Stimulated activated CD8-positive, alpha-beta memory T cell treated with anti-CD3 and anti-CD28 coated beads, Interleukin-12 subunit alpha, Interleukin-12 subunit beta, amount 100 ng/mL, for 24 hours (primary cell): ENCODE data around the gene MTUS2.

Experiments used
- DNase-seq: peaks from one replicate; pipeline ENCODE4 v3.0.0-alpha.2; 2020; ENCODE audit errors: extremely low read depth

The MTUS2 gene

DNA sequence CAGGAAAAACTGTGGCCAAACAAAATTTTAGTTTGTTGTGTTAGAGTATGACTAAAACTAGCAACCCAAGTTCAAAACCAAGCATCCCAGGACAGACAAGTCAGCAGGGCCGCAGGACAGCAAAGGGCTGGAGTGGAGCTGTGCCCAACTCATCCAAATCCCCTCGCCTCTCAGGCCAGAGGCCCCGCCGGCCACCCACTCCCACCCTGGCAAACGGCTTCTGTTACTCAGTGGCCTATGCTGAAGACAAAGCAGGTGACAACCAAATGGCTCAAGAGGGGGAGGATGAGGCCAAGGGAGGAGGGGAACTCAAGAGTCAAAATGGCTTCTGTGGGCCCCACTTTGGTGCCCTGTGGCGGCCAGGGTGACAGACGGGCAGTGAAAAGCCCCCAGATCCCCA lies 705.6 kb downstream of the MTUS2 start:
- DNase-seq, result no peak

DNA sequence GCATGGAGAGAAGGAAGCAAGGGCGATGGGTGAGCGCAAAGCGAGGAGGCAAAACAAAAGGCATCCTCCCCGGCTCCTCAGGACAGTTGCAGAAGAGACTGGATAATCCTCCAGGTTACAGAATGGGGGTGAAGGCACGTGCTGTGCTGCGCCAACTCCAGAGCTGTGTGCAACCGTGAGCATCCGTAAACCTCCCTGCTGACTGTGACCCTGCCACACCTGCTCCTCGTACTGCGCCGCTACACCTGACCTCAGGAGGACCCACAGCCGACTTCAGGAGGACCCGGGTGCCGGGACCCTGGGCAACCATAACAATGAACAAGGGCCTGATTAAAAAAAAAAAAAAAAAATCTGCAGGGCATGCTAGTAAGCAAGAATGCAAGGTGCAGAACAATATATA lies 706.6 kb downstream of the MTUS2 start:
- DNase-seq, result no peak

DNA sequence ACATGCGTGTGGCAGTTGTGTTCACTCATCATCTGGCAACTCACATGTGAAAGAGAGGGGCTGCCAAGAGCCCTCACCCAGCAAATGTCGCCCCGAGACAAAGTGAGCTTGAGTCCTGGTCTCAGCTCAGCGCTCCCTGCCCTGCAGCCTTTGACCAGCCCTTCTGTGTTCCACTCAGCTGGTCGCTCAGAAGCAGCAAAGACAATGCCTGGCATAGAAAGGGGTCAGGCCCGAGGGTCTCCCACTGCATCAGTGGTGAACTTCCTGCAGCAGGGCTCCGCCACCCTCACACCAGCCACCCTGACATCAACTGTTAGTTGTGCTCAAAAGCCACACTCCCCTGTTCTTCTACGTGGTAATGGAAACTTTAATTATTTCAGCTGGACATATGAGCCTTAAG lies 707.4 kb downstream of the MTUS2 start:
- no peak for DNase-seq

DNA sequence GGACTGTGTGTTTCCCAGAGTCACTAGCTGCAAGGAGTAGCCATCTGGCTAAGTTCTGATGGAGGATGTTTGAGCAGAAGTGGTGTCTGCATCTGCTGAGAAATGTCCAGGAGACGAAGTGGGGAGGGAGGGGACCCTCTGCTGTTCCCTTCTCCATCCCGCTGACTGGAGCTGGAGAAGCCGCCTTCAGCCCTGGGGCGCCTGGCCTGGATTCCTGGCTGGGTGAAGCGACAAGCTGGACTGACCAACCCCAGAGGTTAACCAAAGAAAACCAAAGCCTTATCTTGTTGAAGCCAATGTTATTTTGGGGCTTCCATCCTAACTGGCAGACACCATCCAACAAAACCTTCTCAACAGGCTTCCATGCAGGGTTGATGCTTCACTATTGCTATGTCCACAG lies 707.8 kb downstream of the MTUS2 start:
- DNase-seq, result no peak

DNA sequence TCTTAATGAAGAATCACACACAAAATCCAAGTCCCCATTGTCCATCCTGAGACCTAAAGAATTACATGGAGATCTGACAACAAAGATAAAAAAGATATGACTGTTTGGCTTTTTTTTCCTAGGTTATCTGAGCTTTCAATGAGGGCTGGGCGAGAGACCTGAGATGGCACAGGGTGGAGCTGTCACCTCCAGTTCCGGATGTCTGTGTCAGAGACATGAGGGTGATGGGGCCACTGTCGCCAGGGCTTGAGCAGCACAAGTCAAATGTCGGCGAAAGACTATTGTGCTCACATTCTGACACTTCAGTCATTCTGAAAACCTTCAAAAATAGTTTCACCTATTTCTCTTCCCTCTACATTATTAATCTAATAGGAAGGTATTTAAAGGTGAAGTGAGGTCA lies 709.6 kb downstream of the MTUS2 start:
- DNase-seq, result no peak

DNA sequence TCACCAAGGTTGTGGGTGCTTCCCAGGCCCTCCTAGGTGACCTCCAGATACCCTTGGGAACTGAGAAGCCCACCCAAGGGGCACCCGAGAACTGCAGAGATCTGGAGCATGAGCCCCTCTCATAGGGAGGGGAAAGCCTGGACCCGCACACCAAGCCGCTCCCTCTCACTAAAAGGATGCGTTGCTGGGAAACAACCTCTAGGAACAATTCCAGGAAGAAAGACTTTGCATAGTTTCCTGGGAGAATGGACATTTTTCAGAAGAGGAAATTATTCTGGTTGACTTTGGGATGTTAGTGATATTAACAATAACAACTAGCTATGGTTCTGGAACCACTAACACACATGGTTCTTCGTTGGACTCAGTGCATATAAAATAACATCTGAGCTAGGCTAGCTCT lies 710.8 kb downstream of the MTUS2 start:
- DNase-seq, result no peak

DNA sequence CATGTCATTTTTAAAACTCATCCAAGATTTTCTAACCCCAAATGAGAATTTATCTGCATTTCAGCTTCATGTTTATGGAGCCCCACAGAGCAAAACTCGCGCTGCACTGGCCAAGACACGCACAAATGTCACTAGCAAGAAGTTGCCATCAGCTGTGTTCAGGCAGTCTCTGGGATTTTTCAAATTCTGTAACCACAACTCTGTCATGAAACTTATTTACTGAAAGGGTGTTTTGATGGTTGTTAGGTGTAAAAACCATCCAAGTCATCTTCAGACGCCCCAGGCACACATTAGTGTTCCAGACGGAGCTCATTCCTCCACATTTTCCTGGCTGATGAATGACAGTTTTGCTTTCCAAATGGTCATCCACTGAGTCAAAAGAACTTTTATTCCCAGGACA lies 712.0 kb downstream of the MTUS2 start:
- DNase-seq, result no peak

DNA sequence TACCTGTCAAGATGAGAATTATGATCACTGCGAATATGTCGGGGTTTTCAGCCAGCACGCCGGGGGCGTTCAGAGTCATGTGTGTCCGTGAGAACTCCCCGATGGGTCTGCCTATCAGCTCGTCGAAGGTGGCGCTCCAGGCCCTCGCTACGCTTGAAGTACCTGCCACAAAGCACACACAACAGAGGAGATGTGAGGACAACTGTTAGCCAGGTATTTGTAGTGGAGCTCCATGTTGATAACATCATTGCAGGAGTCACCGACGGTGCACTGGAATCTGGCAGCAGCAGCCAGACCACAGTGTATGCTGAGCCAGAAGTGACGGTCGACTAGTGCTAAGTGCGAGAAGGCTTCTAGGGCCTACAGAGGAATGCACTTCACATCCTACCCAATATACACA lies 712.7 kb downstream of the MTUS2 start:
- no peak for DNase-seq

DNA sequence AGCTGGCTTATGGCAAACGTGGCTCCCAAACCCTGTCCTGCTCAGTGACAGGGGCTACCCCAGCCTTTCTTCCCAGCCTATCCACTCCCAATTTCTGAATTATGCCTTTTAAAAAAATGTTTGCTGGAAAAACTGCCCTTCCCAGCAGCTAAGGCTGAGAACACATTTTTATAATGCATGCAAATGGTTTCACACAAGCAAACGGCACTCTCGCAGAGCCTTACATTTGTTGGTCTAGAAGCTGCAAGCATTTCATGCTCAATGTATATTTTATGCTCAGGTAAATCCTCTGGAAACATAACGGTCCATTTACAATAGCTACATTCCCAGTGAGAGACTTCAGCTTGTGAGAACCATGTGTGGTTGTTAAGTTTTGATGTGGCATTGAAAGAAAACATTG lies 713.9 kb downstream of the MTUS2 start:
- no peak for DNase-seq

DNA sequence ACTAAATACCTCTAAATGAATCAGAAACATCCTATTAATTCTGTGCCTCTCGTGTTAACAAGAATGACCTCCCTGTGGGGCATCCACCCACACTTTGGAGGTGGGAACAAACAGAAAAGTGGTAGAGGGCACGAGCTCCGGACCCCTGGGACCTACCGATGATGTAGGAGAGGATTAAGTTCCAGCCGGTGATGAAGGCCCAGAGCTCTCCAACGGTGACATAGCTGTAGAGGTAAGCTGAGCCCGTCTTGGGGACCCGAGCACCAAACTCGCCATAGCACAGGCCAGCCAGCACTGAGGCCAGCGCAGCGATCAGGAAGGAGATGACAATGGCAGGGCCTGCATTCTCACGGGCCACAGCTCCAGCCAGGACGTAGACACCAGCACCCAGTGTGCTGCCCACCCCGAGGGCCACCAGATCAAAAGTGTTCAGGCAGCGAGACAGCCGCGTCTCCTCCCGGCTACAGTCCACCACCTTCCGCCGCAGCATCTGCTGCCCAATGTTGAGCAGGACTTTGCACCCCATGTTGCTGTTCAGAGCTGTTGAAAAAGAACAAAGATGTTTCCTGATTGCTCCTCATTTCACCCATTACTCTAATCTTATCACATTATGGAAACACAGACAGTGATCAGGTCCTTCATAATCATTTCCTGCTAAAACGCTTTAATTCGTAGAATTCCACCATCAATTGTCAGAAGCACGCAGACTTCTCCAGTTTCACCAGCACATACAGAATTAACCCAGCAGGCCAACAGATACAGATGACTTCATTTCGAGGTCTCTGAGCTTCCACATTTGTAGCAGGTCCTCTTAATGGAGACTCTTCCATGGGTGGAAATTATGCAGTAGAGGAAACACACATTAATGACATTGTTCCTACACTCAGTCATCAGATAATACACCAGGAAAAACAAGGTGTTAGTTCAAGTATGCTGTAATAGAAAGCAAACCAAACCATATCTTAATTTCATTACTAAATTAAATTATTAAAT lies 715.8 kb downstream of the MTUS2 start:
- no peak for DNase-seq

DNA sequence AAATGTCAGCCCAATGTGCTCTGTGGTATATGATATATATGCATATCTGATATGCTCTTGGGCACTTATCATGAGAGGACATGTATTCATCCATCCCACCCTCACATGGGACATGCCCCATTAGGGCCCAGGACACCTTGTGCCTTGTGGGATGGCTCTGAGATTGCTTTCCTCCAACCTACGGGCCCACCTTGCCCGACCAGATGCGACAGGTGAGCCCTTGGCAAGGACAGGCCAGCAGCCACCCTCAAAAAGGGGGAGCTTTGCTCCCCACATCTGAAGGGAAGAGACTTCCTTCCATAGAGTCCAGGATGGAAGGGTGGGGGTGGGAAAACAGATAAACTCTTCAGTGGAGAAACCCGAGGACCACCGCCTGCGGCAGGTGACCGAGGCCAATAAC lies 716.7 kb downstream of the MTUS2 start:
- no peak for DNase-seq

DNA sequence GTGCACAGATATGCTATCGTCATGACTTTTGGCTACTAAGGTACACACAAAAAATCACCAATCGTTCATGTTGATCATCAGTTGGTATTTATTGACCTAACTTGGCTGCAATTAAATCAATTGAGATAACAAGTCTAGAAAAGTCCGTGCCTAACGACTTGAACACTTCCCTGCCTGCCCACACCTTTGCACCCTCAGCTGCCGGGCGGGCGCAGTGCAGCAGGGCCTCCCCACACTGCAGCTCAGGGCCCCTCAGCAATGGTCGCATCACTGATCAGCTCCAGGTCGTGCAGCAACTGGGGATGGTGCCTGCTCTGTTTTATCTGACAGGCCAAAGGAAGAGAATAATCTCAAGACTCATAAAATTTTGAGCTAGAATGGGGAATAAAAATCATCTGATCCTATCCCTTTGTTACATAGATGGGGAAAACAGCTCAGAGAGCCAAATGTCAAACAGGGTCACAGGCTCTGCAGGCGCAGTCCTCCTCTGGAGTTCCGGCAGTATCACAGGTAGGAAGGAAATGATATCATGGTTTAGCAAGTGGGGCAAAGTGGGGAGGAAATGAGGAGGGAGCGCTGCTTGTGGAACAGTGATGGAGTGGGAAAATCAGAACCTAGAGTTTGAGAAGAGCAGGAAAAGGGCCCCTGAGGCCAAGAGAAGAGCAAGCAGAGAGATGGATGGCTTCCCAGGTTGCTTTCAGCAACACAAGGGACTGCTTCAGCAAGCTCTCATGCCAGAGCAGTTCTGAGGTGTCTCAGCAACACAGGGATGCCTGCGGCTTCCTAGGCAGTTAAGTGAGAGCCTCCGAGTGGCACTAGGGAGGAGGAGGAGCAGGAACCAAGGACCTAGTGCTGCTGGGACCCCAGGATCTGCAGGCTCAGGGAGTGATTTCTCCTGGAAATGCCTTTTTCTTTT lies 717.9 kb downstream of the MTUS2 start:
- no peak for DNase-seq

DNA sequence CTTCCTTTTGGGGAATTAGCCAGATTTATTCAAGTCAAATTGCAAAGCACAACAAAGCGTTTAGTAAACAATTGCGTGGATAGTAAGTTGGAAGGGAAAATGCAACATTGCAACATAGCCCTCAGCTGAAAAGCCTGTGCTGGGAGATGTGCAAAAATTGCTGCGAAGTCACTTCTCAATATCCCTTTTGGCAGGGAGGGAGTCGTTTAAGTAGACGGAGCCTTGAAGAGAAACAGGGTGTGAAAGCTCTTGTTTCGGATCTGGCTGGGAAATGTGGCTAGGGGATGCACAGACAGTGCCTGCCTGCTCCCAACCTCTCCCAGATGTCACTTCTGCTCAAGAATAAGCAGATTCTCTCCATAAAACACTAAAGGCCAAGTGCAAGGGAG lies 718.5 kb downstream of the MTUS2 start:
- DNase-seq, result no peak

DNA sequence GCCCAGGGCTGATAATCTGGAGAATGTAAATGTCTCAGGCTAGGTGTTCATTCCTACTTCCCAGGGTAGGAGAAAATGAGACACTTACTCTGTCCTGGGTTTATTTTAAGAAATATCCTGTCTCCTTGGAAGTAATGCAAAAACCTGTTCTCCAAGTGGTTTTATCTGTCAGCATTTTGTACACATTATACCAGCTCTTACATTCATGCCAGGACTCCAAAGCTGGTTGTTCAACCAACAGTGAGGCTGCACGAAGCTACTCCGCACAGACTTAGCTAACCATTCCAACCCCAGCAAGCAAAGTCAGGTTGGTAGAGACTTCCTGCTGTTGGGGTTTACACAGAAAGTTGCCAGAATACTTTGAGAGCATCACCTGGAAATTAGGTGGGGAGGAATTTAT lies 719.7 kb downstream of the MTUS2 start:
- DNase-seq, result no peak

DNA sequence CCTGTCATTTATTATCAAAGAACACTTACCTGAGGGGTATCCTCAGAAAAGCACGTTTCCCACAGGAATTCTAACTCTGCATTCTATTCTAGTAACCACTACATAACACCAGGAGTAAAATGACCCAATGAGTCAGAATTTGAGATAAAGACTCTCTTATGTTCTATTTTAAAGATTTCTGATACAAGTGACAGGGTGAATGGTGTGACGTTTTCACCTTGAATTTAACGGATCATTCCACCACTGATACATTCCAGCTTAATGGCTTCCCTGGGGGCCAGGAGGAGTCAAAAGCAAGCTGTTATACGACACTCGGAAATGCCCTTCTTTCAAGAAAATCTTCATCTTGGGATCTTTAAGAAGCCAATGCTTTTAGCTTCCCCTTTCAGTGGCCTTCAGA lies 720.2 kb downstream of the MTUS2 start:
- no peak for DNase-seq

DNA sequence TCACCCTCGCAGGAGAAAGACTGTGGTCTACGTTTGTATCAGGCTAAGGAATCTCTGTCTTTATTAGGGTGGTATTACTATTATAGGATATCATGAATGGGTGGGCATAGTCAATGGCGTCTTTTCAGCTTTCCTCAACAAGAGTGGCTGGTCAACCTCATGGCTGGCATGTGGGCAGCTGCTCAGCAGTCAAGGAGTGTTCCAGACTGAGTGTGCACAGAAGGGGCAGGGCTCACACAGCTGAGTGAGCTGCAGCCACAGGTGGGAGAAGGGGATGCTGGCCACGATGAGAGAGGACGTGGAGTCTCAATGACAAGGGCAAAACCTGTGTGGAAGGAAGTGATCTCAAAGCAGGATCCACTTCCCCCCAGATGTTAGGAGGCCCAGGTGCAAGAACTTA lies 720.7 kb downstream of the MTUS2 start:
- no peak for DNase-seq

DNA sequence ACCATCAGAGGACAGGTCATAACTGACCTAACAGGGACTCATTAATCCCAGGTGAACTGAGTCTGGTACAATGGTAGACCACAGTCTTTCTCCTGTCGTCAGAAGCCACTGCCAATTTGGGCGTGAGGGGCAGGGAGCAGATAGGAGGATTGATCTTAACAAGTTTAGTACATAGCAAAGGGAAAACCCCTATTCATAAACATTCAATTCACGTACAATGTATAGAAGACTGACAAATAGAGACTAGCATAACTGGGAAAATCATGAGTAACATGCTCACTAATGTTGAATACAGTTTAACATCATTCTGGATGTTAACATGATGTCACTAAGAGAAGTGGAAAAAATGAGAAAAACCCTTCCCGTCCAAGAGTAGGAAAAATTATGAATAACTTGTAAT lies 721.3 kb downstream of the MTUS2 start:
- DNase-seq, result no peak

DNA sequence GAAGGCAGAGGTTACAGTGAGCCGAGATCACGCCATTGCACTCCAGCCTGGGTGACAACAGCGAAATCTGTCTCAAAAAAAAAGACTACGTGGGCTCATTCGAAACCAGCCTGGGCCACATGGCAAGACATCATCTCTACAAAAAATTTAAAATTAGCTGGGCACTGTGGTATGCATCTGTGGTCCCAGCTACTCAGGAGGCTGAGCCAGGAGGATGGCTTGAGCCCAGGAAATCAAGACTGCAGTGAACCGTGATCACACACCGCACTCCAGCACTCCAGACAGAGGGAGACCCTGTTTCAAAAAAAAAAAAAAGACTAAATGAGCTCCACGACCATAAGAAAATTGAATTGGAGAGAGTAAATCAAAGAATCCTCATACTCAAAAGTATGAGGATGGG lies 722.2 kb downstream of the MTUS2 start:
- DNase-seq, result no peak

DNA sequence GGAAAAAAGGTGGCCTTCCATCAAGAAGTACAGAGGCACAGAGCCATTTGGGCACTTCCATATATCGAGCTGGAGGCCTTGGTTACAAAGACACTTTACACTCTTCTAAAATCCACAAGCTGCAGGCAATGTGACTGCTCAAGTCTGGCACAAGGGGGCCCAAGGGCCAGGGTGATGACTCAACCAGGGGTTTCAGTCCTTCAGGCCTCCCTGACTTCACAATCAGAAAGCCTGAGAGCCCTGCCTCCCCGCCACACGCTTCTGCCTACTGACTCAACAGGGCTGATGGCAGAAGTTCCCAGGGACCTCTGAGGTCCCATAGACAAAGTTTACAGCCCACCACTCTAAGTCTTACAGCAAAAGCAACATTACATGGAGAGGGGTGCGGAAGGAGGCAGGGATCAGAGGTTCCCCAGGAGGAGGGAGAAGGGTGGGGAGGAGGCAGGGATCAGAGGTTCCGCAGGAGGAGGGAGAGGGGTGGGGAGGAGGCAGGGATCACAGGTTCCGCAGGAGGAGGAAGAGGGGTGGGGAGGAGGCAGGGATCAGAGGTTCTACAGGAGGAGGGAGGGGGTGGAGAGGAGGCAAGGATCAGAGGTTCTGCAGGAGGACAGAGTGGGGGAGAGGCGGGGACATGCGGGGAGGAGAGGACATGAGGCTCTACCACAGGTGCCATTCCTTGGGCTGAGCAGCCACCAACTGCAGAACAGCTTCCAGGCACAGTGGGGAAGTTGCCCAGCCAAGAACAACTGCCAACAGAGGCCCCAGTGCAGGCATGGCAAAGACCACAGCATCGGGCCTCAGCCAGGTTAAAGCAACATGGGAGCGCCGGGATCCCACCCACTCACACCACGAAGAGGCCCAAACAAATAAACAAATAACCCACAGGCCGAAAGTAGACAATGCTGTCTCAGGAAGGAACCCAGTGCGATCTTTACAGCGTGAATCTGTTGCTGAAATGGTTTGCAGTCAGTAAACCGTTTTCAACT lies 723.4 kb downstream of the MTUS2 start:
- DNase-seq, result peak; percentile 3

DNA sequence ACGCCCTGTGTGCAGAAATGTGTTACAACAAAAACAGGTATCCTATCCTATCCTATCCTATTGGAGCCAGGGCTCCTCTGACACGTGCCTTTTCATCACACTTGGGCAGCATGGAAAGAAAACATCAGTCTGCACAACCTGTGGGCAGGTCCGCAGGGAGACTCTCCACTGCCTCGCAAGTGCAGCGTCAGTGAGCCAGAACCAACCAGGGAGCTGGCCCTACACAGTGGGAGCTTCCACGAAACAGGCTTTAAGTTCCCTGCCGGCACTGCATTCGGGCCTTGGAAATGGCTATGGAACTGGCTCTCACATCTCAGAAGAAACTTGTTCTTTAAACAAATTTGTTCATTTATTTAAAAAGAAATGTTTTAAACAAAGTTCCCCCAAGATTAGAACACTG lies 725.8 kb downstream of the MTUS2 start:
- DNase-seq, result no peak

DNA sequence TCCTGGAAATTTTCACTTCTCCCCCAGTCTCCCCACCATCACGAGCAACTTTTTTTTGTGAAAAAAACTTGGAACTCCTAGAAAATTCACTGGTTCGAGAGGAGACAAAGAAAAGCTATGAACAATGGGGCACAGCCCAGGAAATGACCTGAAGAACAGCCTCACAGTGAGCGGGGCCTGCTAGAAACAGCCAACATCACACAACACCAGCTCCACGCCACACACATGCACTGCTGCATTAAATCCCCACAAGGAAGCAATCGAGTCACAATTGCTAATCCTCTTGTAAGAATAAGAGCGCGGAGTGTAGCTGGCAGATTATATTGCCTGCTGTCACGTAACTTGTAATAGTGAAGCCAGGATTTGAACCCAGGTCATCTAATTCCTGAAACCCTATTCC lies 726.5 kb downstream of the MTUS2 start:
- no peak for DNase-seq

DNA sequence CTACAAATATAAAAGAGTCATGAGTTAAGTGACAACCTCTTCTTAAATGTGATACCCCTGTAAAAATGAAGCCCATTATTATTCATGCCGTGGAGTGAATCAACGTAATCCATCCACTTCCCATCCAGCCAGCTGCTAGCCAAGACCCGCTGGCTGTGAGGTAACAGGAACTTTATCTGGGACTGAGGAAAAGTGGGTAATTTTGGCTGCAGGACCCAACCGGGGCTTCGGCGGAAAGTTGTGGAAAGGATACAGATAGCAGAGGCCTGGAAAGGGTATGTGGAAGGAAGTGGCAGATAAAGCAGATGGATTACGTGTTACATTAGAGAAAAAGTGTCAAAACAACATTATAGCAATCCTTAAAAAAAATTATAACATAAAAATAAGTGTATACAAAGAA lies 727.0 kb downstream of the MTUS2 start:
- DNase-seq, result no peak
